ENCODE data around the gene SLC44A5.
"Not testable (repeated sequence)": the region's sequence is repeated elsewhere in the genome, so short reads cannot be mapped to it uniquely, and the experiment has no call there.

Gene SLC44A5

GRCh38 chr1:75503221-75503974, 107.5 kb downstream of the SLC44A5 start:
- no peak overlapping the region for H3K4me3 ChIP-seq (ENCODE audit: low read length)
- no peak for DNase-seq (ENCODE audit: low read depth)
- TF ChIP-seq, protein P1, sequence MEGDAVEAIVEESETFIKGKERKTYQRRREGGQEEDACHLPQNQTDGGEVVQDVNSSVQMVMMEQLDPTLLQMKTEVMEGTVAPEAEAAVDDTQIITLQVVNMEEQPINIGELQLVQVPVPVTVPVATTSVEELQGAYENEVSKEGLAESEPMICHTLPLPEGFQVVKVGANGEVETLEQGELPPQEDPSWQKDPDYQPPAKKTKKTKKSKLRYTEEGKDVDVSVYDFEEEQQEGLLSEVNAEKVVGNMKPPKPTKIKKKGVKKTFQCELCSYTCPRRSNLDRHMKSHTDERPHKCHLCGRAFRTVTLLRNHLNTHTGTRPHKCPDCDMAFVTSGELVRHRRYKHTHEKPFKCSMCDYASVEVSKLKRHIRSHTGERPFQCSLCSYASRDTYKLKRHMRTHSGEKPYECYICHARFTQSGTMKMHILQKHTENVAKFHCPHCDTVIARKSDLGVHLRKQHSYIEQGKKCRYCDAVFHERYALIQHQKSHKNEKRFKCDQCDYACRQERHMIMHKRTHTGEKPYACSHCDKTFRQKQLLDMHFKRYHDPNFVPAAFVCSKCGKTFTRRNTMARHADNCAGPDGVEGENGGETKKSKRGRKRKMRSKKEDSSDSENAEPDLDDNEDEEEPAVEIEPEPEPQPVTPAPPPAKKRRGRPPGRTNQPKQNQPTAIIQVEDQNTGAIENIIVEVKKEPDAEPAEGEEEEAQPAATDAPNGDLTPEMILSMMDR (conservative IDR thresholded peaks at IDR 0.05; ENCODE audit: low read length), result no peak

DNA sequence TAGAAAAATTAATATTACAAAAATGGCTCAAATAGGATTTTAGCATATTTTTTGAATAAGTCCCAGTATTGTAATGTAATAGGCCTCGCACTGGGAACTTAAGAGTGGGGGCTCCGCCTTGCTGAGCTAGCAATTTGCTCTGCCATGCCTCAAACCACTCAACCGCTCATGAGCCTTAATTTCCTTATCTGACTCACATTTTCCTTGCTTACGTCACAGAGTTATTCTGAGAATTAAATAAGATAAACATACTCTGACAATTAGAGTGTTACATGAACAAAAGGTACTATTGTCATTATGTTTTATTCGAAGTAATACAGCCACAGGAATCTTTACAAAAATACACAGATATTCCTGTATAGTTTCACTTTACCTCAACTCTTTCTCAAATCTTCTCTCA, 108.1 kb downstream of the SLC44A5 start:
- no peak for DNase-seq (ENCODE audit: low read depth)
- no peak overlapping the region for H3K4me3 ChIP-seq (ENCODE audit: low read length)
- TF ChIP-seq, protein P1 (conservative IDR thresholded peaks at IDR 0.05; ENCODE audit: low read length), result no peak

- no peak for DNase-seq (ENCODE audit: low read depth)
- TF ChIP-seq, protein P1 (conservative IDR thresholded peaks at IDR 0.05; ENCODE audit: low read length), result no peak
- H3K4me3 ChIP-seq (ENCODE audit: low read length), result no peak overlapping the region
Observed at GRCh38 chr1:75501577-75502295, 109.2 kb downstream of the SLC44A5 start.

DNA sequence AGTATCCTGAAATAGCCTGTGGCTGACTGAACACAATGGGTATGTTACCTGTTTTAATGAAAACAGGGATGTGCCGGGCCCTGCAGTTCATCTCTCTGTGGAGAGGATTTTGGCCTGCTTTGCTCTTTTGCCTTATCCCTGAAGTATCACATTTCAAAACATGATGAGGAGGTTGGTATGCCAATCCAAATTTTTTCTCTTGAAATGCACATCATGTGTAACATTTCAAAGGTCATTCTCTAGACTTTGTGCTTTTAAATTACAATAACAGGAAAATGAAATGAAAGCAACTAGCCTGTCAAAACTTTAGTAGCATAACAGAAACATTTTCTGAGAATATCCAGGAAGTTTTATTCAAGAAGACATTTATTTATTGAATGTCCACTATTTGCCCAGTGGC, 118.9 kb downstream of the SLC44A5 start:
- TF ChIP-seq, protein P1 (conservative IDR thresholded peaks at IDR 0.05; ENCODE audit: low read length), result no peak
- no peak overlapping the region for H3K4me3 ChIP-seq (ENCODE audit: low read length)
- DNase-seq (ENCODE audit: low read depth), result no peak

- TF ChIP-seq, protein P1 (conservative IDR thresholded peaks at IDR 0.05; ENCODE audit: low read length), result no peak
- H3K4me3 ChIP-seq (ENCODE audit: low read length), result no peak overlapping the region
- DNase-seq (ENCODE audit: low read depth), result no peak
Observed at GRCh38 chr1:75487399-75487798, 123.5 kb downstream of the SLC44A5 start.

DNA sequence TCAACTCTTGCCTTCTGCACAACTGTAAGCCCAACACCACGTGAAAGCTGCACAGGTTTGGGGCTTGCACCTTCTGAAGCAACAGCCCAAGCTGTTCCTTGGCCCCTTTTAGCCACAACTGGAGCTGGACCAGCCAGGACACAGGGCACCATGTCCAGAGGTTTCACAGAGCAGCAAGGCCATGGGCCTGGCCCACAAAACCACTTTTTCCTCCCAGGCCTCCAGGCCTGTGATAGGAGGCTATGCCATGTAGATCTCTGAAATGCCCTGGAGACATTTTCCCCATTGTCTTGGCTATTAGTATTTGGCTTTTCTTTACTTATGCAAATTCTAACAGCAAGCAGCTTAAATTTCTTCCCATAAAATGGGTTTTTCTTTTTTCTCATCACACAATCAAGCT, 126.1 kb downstream of the SLC44A5 start:
- no peak for DNase-seq (ENCODE audit: low read depth)
- TF ChIP-seq, protein P1 (conservative IDR thresholded peaks at IDR 0.05; ENCODE audit: low read length), result no peak
- no peak overlapping the region for H3K4me3 ChIP-seq (ENCODE audit: low read length)

DNA sequence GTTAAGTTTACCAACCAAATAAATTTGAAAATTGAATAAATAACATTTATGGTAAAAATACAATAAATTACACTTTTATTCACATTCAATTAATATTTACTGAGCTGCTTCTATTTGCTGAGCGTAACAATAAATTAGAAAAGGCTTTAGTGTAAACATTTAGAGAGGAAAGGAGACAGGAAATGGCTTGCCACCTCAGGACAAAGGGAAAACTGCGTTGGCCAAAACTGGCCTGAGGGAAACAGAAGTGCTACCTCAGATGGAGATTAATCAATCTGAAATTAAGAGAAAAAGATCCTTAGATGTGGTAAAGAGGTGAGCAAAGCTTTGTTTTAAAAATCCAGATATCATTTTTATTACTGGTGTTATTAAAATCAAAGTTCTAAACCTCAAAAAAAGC, 128.0 kb downstream of the SLC44A5 start:
- no peak for DNase-seq (ENCODE audit: low read depth)
- no peak overlapping the region for H3K4me3 ChIP-seq (ENCODE audit: low read length)
- TF ChIP-seq, protein P1 (conservative IDR thresholded peaks at IDR 0.05; ENCODE audit: low read length), result no peak

GRCh38 chr1:75476486-75476885, 134.4 kb downstream of the SLC44A5 start:
- H3K4me3 ChIP-seq (ENCODE audit: low read length); DNase-seq (ENCODE audit: low read depth): not testable (repeated sequence)

Data from AG10803 (cell line).